ENCODE data around the gene PITPNB. TPM values are rescaled to one million over a fixed set of nuclear protein-coding genes. Genes with fewer than 3 reads are reported as not detected.

The PITPNB gene
- total RNA-seq, 2 donors from 2014 or later = 105 to 123 TPM

GRCh38 chr22:27868732-27869282, 50.2 kb downstream of the PITPNB start:
- Mint-ChIP-seq H3K4me1 (ENCODE audit: low read depth in 2 of 2) (peaks cover 16 to 30% of the 10 kb centered on the region in 2 donors), H3K27me3 (no peaks in the 10 kb centered on the region), H3K27ac (peak overlapping the region in 1 of 2 donors; percentile 49), H3K4me3 (no peak overlapping the region), H3K36me3 (peaks cover 12% of the 10 kb centered on the region), H3K9me3 (no peaks in the 10 kb centered on the region)
- DNase-seq (ENCODE audit: low spot score) = no peak
- no peak for ATAC-seq

DNA sequence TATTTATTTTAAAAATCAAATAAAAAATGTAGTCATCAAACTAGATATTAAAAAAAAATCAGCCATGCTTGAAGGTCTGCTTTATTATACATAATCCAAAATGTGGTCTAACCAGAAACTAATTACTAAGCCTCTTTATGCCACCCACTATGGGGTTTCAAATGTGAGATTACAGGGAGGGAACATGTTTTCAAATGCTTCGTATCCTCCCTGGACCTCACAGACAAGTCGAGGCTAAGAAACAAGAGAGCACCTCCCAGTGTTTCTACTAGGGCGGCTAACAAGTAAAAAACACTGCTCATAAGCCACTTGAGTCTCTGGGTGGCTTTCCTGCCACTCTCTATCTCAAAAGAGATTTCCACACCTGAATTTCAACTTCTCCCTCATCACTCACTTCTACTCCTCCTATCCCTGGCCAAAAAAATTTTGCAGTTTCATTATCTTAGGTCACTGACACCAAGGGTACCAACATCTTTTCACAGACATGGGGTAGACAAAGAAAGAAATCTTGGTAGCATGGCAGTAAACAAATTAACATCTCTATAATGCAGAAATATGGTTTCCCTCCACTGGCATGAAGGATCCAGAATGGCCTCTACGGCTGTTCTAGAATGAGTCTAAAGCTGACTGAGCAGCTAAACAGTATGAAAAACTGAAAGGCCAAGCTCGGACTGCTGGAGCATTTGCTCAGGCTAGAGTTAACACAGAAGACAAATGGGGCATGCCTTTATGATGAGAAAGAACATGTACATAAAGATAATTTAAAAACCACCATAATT, 50.9 kb downstream of the PITPNB start:
- ATAC-seq = no peak
- peak overlapping the region in 1 of 2 donors; percentile 49 for H3K27ac Mint-ChIP-seq
- H3K4me1 Mint-ChIP-seq (ENCODE audit: low read depth in 2 of 2) = peaks cover 16 to 30% of the 10 kb centered on the region in 2 donors
- no peak overlapping the region for H3K4me3 Mint-ChIP-seq
- no peaks in the 10 kb centered on the region for H3K27me3 Mint-ChIP-seq
- no peak for DNase-seq (ENCODE audit: low spot score)
- H3K36me3 Mint-ChIP-seq = peaks cover 12% of the 10 kb centered on the region
- no peaks in the 10 kb centered on the region for H3K9me3 Mint-ChIP-seq

GRCh38 chr22:27867085-27867952, 51.7 kb downstream of the PITPNB start:
- DNase-seq (ENCODE audit: low spot score) (no peak), ATAC-seq (peak in 1 of 2 donors; percentile 27)
- Mint-ChIP-seq H3K9me3 (no peaks in the 10 kb centered on the region), H3K4me1 (ENCODE audit: low read depth in 2 of 2) (peaks cover 16 to 30% of the 10 kb centered on the region in 2 donors), H3K27me3 (no peaks in the 10 kb centered on the region), H3K4me3 (no peak overlapping the region), H3K27ac (peak overlapping the region in 1 of 2 donors; percentile 23), H3K36me3 (peaks cover 12% of the 10 kb centered on the region)

DNA sequence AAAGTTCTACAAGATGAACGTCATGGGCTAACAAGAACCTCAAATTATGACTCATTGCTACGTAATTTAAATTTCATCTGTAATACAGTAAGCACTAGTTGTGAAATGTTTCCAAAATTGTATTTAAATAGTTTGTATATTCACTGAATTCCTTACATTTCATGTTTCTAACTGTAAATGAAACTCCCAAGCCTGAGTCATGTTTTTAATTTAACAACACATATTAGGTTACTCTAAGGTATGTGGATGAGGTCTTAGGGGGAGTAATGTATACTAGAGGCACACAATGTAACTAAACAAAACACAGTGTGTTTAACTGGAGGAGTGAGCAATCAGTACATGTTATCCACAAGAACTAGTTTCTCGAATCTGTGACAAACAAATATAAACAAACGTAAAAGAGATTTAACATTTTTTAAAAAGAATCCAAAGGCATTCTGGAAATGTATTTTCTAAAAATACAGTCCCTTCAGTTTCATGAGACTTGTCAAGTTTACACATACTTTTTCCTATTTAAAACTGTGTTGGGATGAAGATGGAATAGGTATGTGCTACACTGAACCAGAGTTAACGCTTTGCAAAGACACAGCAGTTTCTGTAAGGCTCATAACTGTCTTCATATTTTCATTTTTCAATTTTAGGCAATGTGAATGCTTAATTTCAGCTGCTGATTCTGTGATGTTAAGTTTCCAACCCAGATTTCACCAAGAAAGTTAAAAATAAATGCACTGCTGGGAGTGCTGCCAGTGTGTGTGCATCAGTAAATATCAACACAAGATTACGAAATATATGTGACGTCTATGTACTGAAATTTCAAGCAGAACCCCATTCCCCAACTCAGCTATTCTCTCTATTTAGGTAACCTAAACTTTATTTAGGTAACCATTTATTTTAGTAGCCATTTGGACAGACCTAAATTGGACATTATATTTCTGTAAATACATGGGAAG, 52.6 kb downstream of the PITPNB start:
- Mint-ChIP-seq H3K27ac (peak overlapping the region in 1 of 2 donors; percentile 23), H3K9me3 (no peaks in the 10 kb centered on the region), H3K4me3 (no peak overlapping the region), H3K27me3 (no peaks in the 10 kb centered on the region), H3K4me1 (ENCODE audit: low read depth in 2 of 2) (peaks cover 16 to 30% of the 10 kb centered on the region in 2 donors), H3K36me3 (peaks cover 12% of the 10 kb centered on the region)
- ATAC-seq (no peak), DNase-seq (ENCODE audit: low spot score) (no peak)

GRCh38 chr22:27865496-27865895, 53.6 kb downstream of the PITPNB start:
- ATAC-seq = no peak
- DNase-seq (ENCODE audit: low spot score) = no peak
- Mint-ChIP-seq H3K27me3 (no peaks in the 10 kb centered on the region), H3K4me1 (ENCODE audit: low read depth in 2 of 2) (peaks cover 16 to 30% of the 10 kb centered on the region in 2 donors), H3K9me3 (no peaks in the 10 kb centered on the region), H3K4me3 (no peak overlapping the region), H3K36me3 (peaks cover 9% of the 10 kb centered on the region), H3K27ac (no peak overlapping the region)

DNA sequence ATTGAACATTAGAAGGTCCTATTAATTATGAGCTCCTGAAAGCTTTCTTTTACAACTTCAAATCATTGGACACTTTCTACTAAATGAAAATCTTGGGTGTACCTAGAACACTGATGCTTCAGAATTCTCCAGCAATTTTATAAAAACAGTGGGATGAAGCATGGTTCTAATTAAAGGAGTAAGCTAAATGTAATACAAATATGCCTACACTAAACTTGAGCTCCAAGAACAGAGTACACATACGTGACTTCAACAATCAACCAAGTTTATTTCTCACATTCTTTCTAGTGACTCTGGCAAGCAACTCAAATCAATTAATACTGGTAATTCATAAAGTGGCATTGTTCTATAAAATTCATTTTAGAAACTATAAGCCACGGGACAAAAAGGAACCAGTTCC, 55.5 kb downstream of the PITPNB start:
- H3K9me3 Mint-ChIP-seq = no peaks in the 10 kb centered on the region
- H3K27ac Mint-ChIP-seq = no peak overlapping the region
- DNase-seq (ENCODE audit: low spot score) (no peak), ATAC-seq (no peak)
- peaks cover 6% of the 10 kb centered on the region for H3K36me3 Mint-ChIP-seq
- H3K4me3 Mint-ChIP-seq = no peak overlapping the region
- peaks cover 14 to 26% of the 10 kb centered on the region in 2 donors for H3K4me1 Mint-ChIP-seq (ENCODE audit: low read depth in 2 of 2)
- H3K27me3 Mint-ChIP-seq = no peaks in the 10 kb centered on the region

GRCh38 chr22:27863001-27863400, 56.1 kb downstream of the PITPNB start:
- H3K4me3 Mint-ChIP-seq = no peak overlapping the region
- H3K4me1 Mint-ChIP-seq (ENCODE audit: low read depth in 2 of 2) = peaks cover 9 to 20% of the 10 kb centered on the region in 2 donors
- H3K36me3 Mint-ChIP-seq = peaks cover 11% of the 10 kb centered on the region
- no peaks in the 10 kb centered on the region for H3K9me3 Mint-ChIP-seq
- no peak for ATAC-seq
- H3K27me3 Mint-ChIP-seq = no peaks in the 10 kb centered on the region
- no peak overlapping the region for H3K27ac Mint-ChIP-seq
- DNase-seq (ENCODE audit: low spot score) = no peak

DNA sequence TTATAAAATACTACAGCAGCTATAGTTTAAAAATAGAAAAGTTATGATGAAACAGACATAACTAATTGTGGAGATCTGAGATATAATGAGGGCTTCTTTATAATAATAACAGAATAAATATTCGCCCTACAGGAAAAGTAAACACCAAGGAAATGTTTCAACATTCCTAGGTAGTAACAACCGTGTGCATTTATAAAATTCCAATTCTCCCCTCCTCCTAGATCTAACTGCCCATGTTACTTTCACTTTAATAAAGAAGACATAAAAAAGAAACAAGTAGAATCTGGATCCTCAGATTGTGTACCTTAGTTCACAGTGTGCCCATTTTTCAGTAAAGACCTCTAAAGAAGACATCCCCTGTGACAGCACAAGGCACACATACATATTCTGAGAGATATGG, 59.7 kb downstream of the PITPNB start:
- Mint-ChIP-seq H3K4me1 (ENCODE audit: low read depth in 2 of 2) (peaks cover under 1% of the 10 kb centered on the region in 2 donors), H3K27ac (no peak overlapping the region), H3K9me3 (no peaks in the 10 kb centered on the region), H3K4me3 (no peak overlapping the region), H3K27me3 (no peaks in the 10 kb centered on the region), H3K36me3 (peaks cover 17% of the 10 kb centered on the region)
- no peak for ATAC-seq
- no peak for DNase-seq (ENCODE audit: low spot score)

DNA sequence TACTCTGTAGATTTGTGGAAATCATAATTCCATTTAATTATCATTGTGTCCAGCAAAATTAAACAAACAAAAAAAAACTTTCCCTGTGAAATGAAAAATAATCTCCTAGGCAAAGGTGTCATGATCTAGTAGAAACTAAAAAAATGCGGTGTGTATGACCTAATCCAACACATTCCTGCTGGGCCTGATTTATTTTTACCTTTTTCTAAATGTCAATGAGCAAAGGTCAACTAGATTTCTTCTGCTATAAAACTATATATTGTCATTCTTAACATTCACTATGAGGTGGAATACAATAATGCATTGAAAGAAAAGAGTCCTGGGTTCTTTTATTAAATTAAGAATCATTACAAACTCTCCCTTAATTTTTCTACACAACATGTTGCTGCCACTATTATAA, 60.4 kb downstream of the PITPNB start:
- peaks cover 24% of the 10 kb centered on the region for H3K36me3 Mint-ChIP-seq
- no peaks in the 10 kb centered on the region for H3K9me3 Mint-ChIP-seq
- peaks cover 7 to 8% of the 10 kb centered on the region in 2 donors for H3K4me1 Mint-ChIP-seq (ENCODE audit: low read depth in 2 of 2)
- no peaks in the 10 kb centered on the region for H3K27me3 Mint-ChIP-seq
- no peak overlapping the region for H3K27ac Mint-ChIP-seq
- ATAC-seq (no peak), DNase-seq (ENCODE audit: low spot score) (no peak)
- H3K4me3 Mint-ChIP-seq = no peak overlapping the region

- no peaks in the 10 kb centered on the region for H3K9me3 Mint-ChIP-seq
- H3K4me1 Mint-ChIP-seq (ENCODE audit: low read depth in 2 of 2) = peaks cover 13% of the 10 kb centered on the region in 2 donors
- no peak overlapping the region for H3K4me3 Mint-ChIP-seq
- ATAC-seq = no peak
- DNase-seq (ENCODE audit: low spot score) = no peak
- H3K36me3 Mint-ChIP-seq = peaks cover 29% of the 10 kb centered on the region
- H3K27ac Mint-ChIP-seq = no peak overlapping the region
- no peaks in the 10 kb centered on the region for H3K27me3 Mint-ChIP-seq
Measured at GRCh38 chr22:27857443-27857842, 61.6 kb downstream of the PITPNB start.

DNA sequence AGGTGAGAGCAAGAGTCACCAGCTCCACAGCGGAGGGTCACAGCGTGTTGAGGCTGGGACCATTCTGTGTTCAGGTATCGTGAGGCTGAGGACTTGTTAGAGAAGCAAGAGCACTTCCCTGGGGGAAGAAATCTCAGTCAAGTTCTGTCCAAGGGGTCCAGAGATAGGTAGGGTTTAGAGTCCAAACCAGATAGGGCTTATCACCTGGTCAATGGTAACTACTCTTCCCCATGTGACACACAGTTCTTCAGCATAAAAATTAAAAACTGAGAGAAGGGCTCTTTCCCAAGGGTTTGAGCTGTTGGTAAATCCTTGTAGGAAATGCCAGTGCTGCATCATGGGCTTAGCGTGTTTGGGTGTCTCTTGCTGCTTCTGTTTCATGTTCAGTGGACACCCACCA, 62.7 kb downstream of the PITPNB start:
- no peak overlapping the region for H3K27ac Mint-ChIP-seq
- H3K36me3 Mint-ChIP-seq = peaks cover 29% of the 10 kb centered on the region

GRCh38 chr22:27853424-27853823, 65.6 kb downstream of the PITPNB start:
- no peaks in the 10 kb centered on the region for H3K9me3 Mint-ChIP-seq
- H3K27ac Mint-ChIP-seq = peak overlapping the region in 1 of 2 donors; percentile 19
- H3K27me3 Mint-ChIP-seq = no peaks in the 10 kb centered on the region
- H3K4me3 Mint-ChIP-seq = peak overlapping the region; percentile 15
- peaks cover 13 to 32% of the 10 kb centered on the region in 2 donors for H3K4me1 Mint-ChIP-seq (ENCODE audit: low read depth in 2 of 2)
- DNase-seq (ENCODE audit: low spot score) (no peak), ATAC-seq (peak; percentile 77 to 78)
- H3K36me3 Mint-ChIP-seq = peaks cover 31% of the 10 kb centered on the region

More for the DNA sequence above, 62.7 kb downstream of the PITPNB start:
- ATAC-seq = no peak
- no peak overlapping the region for H3K4me3 Mint-ChIP-seq
- DNase-seq (ENCODE audit: low spot score) = no peak
- no peaks in the 10 kb centered on the region for H3K9me3 Mint-ChIP-seq
- H3K4me1 Mint-ChIP-seq (ENCODE audit: low read depth in 2 of 2) = peaks cover 13 to 19% of the 10 kb centered on the region in 2 donors
- H3K27me3 Mint-ChIP-seq = no peaks in the 10 kb centered on the region
